GM12878 (cell line): ENCODE data around the gene CHRM1. TPM values are rescaled to one million over a fixed set of nuclear protein-coding genes. Genes with fewer than 3 reads are reported as not detected.

Experiments
- CREB1 ChIP-seq: IDR thresholded peaks from 2 replicates; pipeline ENCODE4 v1.6.1; 2012; ENCODE audit warnings: low read depth, mild to moderate bottlenecking, inconsistent platforms
- HDGF ChIP-seq: fragments of 450-650 bp; IDR thresholded peaks from 2 replicates; pipeline ENCODE4 v1.6.1; 2016; ENCODE audit warnings: antibody characterized with exemption
- ZBTB11 ChIP-seq: fragments of 450-650 bp; formaldehyde crosslinking; IDR thresholded peaks from 2 replicates; pipeline ENCODE4 v1.5.0; 2022; ENCODE audit warnings: mild to moderate bottlenecking, missing genetic modification characterization
- polyA plus RNA-seq, 11 experiments: library from polyadenylated mRNA; depleted of rRNA in 4 of 11; unstranded in 6 of 11; stranded (reverse) in 5 of 11; fragments of >200 nt; fragmentation: Nextera tagmentation in 4 of 11; fragmentation: Illumina TruSeq in 1 of 11; extraction: Ambion mirVana in 4 of 11; extraction: Trizol in 1 of 11; gene quantifications; 1 replicate in 1 of 11; 2 replicates in 10 of 11; pipeline versions ENCODE4 v1.2.1 to v1.2.3, GENCODE V29; 2011 to 2016; ENCODE audit warnings: inconsistent platforms in 2 of 11, missing spikeins in 2 of 11, low read depth in 1 of 11
- total RNA-seq, 4 experiments: library from RNA; depleted of rRNA in 3 of 4; stranded (reverse); fragments of >200 nt in 3 of 4; fragmentation: Illumina TruSeq in 1 of 4; extraction: Trizol in 1 of 4; gene quantifications; 2 replicates each; pipeline versions ENCODE4 v1.2.1 to v1.2.3, GENCODE V29; 2013 to 2021
- TF ChIP-seq, protein P1 (sequence below): IDR thresholded peaks from 2 replicates; pipeline ENCODE4 v1.6.1; 2012; ENCODE audit warnings: mild to moderate bottlenecking, low read depth, low read length

Gene CHRM1
- total and polyA plus RNA-seq, 10 of the 15 experiments (the other 5 are each of a cell fraction or from before 2014, with no cell fraction given) = not detected

- TF ChIP-seq, protein P1, sequence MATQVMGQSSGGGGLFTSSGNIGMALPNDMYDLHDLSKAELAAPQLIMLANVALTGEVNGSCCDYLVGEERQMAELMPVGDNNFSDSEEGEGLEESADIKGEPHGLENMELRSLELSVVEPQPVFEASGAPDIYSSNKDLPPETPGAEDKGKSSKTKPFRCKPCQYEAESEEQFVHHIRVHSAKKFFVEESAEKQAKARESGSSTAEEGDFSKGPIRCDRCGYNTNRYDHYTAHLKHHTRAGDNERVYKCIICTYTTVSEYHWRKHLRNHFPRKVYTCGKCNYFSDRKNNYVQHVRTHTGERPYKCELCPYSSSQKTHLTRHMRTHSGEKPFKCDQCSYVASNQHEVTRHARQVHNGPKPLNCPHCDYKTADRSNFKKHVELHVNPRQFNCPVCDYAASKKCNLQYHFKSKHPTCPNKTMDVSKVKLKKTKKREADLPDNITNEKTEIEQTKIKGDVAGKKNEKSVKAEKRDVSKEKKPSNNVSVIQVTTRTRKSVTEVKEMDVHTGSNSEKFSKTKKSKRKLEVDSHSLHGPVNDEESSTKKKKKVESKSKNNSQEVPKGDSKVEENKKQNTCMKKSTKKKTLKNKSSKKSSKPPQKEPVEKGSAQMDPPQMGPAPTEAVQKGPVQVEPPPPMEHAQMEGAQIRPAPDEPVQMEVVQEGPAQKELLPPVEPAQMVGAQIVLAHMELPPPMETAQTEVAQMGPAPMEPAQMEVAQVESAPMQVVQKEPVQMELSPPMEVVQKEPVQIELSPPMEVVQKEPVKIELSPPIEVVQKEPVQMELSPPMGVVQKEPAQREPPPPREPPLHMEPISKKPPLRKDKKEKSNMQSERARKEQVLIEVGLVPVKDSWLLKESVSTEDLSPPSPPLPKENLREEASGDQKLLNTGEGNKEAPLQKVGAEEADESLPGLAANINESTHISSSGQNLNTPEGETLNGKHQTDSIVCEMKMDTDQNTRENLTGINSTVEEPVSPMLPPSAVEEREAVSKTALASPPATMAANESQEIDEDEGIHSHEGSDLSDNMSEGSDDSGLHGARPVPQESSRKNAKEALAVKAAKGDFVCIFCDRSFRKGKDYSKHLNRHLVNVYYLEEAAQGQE = no peak
- TF ChIP-seq HDGF (no peak), ZBTB11 (CRISPR knock-in tag) (no peak), CREB1 (no peak)
Measured at GRCh38 chr11:62885137-62885750, 35.9 kb downstream of the CHRM1 start (continued).
